GM18520 (cell line): ENCODE measurements around the gene NOP53.
"Not testable (repeated sequence)": the region's sequence is repeated elsewhere in the genome, so short reads cannot be mapped to it uniquely, and the experiment has no call there.

ENCODE experiments used
- ATAC-seq: cut with Tn5 transposase; IDR thresholded peaks from one replicate; pipeline ENCODE4 v1.9.1; 2021; ENCODE audit not compliant: unreplicated experiment

The NOP53 gene

GRCh38 chr19:47752440-47753211 lies 7.3 kb downstream of the NOP53 start:
- no peak for ATAC-seq

- ATAC-seq: no peak
These were observed 9.1 kb downstream of the NOP53 start for GRCh38 chr19:47754206-47755064.

- no peak for ATAC-seq
These were observed 9.9 kb downstream of the NOP53 start for GRCh38 chr19:47755065-47755761.

DNA sequence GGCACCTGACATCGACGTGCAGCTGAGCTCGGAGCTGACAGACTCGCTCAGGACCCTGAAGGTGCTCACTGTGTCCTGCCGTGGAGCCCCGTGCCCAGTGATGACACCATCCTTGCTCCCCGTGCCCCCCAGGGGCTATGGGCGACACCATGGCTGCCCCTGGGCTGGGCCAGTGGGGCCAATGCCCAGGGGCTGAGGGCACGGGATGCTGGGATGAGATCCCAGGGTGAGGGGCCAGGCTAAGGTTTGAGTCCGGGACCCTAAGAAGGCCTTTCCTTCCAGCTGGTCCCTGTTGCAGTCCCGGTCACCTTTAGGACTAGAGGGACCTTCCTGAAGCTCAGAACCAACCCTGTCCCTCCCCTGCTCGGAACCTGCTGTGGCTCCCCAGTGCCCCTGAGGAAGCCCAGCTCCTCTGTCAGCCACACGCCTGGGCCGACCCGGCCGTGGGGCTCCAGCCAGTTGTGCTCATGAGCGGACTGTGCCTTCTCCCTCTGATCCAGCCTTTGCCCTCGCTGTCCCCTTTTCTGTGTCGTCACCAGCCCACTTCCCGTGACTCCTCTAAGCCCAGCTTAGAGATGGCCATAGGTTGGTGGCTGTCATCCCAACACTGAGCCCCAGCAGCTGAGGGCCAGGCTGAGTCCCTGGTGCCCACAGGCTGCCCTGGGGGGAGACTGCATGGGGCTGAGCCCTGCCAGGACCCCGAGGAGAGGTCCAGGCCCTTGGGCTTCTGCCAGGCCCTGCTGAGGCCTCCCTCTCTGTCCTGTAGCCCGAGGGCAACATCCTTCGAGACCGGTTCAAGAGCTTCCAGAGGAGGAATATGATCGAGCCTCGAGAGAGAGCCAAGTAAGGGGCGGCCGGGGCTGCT lies 10.6 kb downstream of the NOP53 start:
- no peak for ATAC-seq

- no peak for ATAC-seq
These were observed 11.2 kb downstream of the NOP53 start for GRCh38 chr19:47756627-47756929.

- ATAC-seq: no peak
These were observed 11.7 kb downstream of the NOP53 start for GRCh38 chr19:47756953-47757608.

GRCh38 chr19:47757617-47758442 lies 12.5 kb downstream of the NOP53 start:
- ATAC-seq: no peak

- no peak for ATAC-seq
These were observed 13.1 kb downstream of the NOP53 start for GRCh38 chr19:47758443-47758804.

DNA sequence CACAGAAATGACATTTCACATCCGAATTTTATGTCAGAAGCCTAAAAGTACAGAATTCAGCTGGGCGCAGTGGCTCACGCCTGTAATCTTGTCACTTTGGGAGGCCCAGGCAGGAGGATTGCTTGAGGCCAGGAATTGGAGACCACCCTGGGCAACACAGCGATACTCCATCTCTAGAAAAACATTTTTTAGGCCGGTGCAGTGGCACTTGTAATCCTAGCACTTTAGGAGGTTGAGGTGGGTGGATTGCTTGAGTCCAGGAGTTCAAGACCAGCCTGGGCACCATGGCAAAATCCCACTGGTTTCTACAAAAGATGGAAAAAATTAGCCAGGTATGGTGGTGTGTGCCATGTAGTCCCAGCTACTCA lies 15.3 kb downstream of the NOP53 start:
- ATAC-seq: no peak

DNA sequence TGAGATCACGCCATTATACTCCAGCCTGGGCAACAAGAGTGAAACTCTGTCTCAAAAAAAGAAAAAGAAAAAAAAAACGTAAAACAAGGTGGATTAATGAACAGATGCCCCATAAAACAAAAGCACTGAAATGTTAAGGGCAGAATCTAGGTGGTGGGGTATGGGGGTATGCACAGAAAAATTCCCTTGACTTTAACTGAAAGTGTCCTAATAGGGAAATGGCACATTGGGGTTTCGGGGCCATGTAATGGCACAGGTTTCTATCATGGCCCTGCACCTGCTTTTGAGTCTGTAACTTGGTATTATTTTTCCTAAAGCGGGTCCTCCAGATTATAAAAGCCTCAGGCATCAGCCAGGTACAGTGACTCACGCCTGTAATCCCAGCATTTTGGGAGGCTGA lies 16.2 kb downstream of the NOP53 start:
- ATAC-seq: no peak

- no peak for ATAC-seq
These were observed 16.8 kb downstream of the NOP53 start for GRCh38 chr19:47762151-47762550.

DNA sequence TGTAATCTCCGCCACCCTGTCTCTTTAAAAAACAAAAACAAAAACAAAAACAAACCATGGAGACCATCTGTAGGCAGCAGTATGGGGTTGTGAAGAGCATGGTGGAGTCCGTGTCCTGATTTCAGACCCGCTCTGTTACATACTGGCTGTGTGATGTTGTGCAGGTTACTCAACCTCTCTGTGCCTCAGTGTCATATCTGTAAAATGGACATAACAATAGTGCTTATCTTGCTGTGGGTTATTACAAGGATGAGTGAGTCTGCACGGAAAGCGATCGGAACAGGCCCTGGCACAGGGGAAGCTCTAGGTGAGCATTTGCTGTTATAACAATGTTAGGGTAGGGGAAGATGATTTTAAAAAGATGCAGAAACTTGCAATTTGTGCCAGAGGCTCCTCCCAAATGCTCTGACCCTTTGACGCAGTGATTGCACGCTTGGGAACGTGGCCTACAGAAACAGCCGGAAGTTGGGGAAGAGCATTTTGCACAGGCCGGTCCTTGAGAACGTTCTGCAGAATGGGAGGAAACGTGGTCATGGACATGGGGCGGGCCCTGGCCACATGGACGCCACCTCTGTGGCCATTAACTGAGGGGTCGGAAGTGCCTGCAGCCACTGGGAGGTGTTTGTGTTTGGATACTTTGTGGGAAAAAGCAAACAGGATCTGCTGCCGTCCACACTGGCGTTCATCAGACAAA lies 17.4 kb downstream of the NOP53 start:
- ATAC-seq: no peak

DNA sequence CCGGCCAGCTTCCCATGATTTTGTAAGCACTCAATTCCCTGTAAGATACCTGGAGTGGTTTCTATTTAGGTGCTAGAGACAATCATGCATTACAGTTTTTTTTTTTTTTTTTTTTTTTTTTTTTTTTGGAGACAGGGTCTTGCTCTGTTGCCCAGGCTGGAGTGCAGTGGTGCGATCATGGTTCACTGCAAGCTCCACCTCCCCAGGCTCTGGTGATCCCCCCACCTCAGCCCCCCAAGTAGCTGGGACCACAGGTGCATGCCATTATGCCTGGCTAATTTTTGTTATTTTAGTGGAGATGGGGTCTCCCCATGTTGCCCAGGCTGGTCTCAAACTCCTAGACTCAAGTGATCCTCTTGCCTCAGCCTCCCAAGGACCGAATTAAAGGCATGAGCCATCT lies 19.4 kb downstream of the NOP53 start:
- not testable (repeated sequence) for ATAC-seq

GRCh38 chr19:47765523-47766358 lies 20.4 kb downstream of the NOP53 start:
- ATAC-seq: no peak

- ATAC-seq: no peak
These were observed 20.9 kb downstream of the NOP53 start for GRCh38 chr19:47766359-47766620.

GRCh38 chr19:47766670-47767069 lies 21.3 kb downstream of the NOP53 start:
- no peak for ATAC-seq

DNA sequence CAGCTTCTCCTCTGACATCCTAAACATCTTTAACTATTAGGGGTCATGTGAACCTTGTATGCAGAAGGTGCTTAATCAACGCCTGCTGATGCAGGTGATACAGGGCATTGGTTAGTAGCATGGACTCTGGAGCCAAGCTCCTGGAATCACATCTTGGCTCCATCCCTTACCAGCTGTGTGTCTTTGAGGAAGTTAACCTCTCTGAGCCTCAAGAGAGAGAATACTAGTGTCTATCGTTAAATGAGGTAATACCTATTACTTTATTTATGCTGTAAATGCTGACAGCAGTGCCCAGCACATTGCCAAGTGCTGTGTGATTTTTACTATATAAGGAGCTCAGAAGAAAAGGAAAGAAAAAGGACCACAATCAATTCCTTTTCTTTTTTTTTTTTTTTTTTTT lies 22.0 kb downstream of the NOP53 start:
- no peak for ATAC-seq

DNA sequence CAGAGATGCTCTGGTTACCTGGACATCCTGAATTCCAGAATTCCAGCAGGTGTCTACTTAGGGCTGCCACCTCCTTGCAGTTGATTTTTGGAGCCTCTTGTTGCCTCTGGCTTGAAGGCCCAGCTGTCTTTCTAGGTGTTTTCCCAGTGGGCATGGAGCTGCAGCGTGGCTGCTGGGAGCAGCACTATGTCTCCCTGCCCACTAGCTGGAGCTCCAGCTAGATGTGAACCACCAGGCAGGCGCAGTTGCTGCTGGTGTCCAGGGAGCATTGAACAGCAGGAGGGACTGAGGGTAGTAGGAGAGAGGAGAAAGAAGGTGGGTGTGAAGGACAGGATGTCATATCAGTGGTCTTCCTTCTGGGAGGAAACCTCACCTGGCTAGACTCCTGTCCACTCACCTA lies 23.3 kb downstream of the NOP53 start:
- no peak for ATAC-seq
